ENCODE data around the gene CLCA1. TPM values are rescaled to one million over a fixed set of nuclear protein-coding genes. Genes with fewer than 3 reads are reported as not detected.

CLCA1 gene
- total RNA-seq, 1 experiment from 2014 or later, result 0.12 TPM

DNA sequence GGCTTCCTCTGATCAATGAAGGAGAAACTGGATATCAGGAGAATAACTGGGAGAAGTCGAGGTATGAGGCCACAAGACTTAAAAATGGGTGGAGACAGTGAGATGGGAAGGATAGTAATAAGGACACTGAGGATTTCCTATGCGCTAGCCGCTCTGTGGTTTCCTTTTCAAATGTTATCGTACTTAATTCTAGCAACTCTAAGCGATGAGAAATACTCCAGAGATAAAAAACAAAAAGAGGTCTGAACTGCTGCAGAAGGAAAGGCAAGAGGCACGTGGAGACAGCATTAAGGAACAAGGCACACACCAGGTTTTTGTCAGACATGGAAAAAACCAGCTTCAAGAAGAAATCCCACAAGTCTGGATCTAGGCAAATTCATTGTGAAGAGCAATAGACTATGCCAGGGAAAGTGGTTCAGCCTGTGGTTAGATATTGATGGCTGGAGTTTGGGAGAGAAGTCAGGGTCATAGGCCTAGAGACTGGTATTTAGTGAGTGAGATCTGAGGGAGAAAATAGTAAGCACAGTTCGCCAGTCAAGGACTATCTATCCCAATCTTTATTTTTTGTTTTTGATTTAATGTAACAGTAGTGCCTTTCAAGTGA is 39.5 kb upstream of the CLCA1 start:
- RAD21 ChIA-PET (ENCODE audit: low non-redundant PET in 1 of 2, low total read pairs in 2 of 2, uncharacterized antibody in 2 of 2, unreplicated experiment in 2 of 2), result no interaction called here
- no peaks in the 10 kb centered on the region for H3K9me2 ChIP-seq (ENCODE audit: insufficient read depth)
- DNase-seq (ENCODE audit: low read depth, low spot score) (no peak), ATAC-seq (no peak)
- no peaks in the 10 kb centered on the region for H3K36me3 ChIP-seq (ENCODE audit: control insufficient read depth in 1 of 2, insufficient read depth in 2 of 2, low read length in 2 of 2)
- H3K4me1 ChIP-seq (ENCODE audit: control insufficient read depth in 1 of 2, insufficient read depth in 2 of 2, low read length in 2 of 2), result no peaks in the 10 kb centered on the region
- H3K4me2 ChIP-seq (ENCODE audit: low read length), result no peak overlapping the region
- no TSS peak for BruUV-seq (replicated peaks)
- no peaks in the 10 kb centered on the region for H3K27me3 ChIP-seq (ENCODE audit: insufficient read depth, low read length)
- H3K4me3 ChIP-seq (replicated peaks in 1 of 2; ENCODE audit: low read depth in 1 of 2, low read length in 2 of 2), result no peak overlapping the region
- POLR2A ChIA-PET, result no interaction called here
- TF ChIP-seq SP1 (IDR thresholded peaks at IDR 0.05; ENCODE audit: low read depth), result no peak
- CTCF ChIA-PET, result no interaction called here
- no peaks in the 10 kb centered on the region for H3K79me2 ChIP-seq (ENCODE audit: insufficient read depth, low read length)
- intact Hi-C loops (cut with micrococcal nuclease), result no loop called here
- no peak overlapping the region for H3K27ac ChIP-seq (ENCODE audit: low read depth, low read length)
- no peak overlapping the region for H2AFZ ChIP-seq (ENCODE audit: low read depth, low read length, poor library complexity, severe bottlenecking)
- no peaks in the 10 kb centered on the region for H3K9me3 ChIP-seq (ENCODE audit: control insufficient read depth in 1 of 2, insufficient read depth in 1 of 2, low read depth in 1 of 2, low read length in 2 of 2)
- no peak overlapping the region for H3K9ac ChIP-seq (ENCODE audit: low read length)
- no peaks in the 10 kb centered on the region for H4K20me1 ChIP-seq (ENCODE audit: insufficient read depth)

GRCh38 chr1:86429835-86430234 is 38.9 kb upstream of the CLCA1 start:
- Histone ChIP-seq H3K9me3 (ENCODE audit: control insufficient read depth in 1 of 2, insufficient read depth in 1 of 2, low read depth in 1 of 2, low read length in 2 of 2) (no peaks in the 10 kb centered on the region), H3K79me2 (ENCODE audit: insufficient read depth, low read length) (no peaks in the 10 kb centered on the region), H3K27me3 (ENCODE audit: insufficient read depth, low read length) (no peaks in the 10 kb centered on the region), H3K4me1 (ENCODE audit: control insufficient read depth in 1 of 2, insufficient read depth in 2 of 2, low read length in 2 of 2) (no peaks in the 10 kb centered on the region), H3K4me2 (ENCODE audit: low read length) (no peak overlapping the region), H3K36me3 (ENCODE audit: control insufficient read depth in 1 of 2, insufficient read depth in 2 of 2, low read length in 2 of 2) (no peaks in the 10 kb centered on the region), H3K9ac (ENCODE audit: low read length) (no peak overlapping the region), H4K20me1 (ENCODE audit: insufficient read depth) (no peaks in the 10 kb centered on the region), H3K27ac (ENCODE audit: low read depth, low read length) (no peak overlapping the region), H3K9me2 (ENCODE audit: insufficient read depth) (no peaks in the 10 kb centered on the region), H2AFZ (ENCODE audit: low read depth, low read length, poor library complexity, severe bottlenecking) (no peak overlapping the region), H3K4me3 (replicated peaks in 1 of 2; ENCODE audit: low read depth in 1 of 2, low read length in 2 of 2) (no peak overlapping the region)
- intact Hi-C loops (cut with micrococcal nuclease), result no loop called here
- TF ChIP-seq TCF7L2 (IDR thresholded peaks at IDR 0.05; ENCODE audit: borderline replicate concordance, extremely low read depth, insufficient read depth, insufficient read length) (no peak), CEBPB (IDR thresholded peaks at IDR 0.05; ENCODE audit: low read depth) (peak; percentile 40; the same call in 1 of the 2 replicates)
- ChIA-PET CTCF (no interaction called here), POLR2A (no interaction called here), RAD21 (ENCODE audit: low non-redundant PET in 1 of 2, low total read pairs in 2 of 2, uncharacterized antibody in 2 of 2, unreplicated experiment in 2 of 2) (no interaction called here)
- BruUV-seq (replicated peaks), result no TSS peak
- ATAC-seq (no peak), DNase-seq (ENCODE audit: low read depth, low spot score) (no peak)

DNA sequence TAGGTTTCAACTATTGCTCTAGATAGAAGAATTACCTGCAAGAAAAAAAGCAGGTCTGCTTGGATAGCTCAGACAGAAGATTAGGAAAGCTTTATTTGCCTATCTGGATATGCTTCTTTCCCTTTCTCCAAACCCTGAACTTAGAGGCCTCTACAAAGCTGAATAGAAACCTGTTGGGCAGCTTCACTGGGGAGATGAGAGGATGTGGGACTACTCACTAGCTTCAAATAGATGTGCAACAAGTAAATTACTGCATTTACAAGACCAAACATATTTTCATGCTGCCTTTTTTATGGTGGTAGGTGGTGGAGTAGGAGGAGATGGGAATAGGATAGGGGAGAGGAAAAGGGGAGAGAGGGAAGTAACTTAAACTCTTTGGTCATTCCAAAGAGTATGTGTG is 38.4 kb upstream of the CLCA1 start:
- no peaks in the 10 kb centered on the region for H3K9me3 ChIP-seq (ENCODE audit: control insufficient read depth in 1 of 2, insufficient read depth in 1 of 2, low read depth in 1 of 2, low read length in 2 of 2)
- ChIA-PET CTCF (no interaction called here), POLR2A (no interaction called here), RAD21 (ENCODE audit: low non-redundant PET in 1 of 2, low total read pairs in 2 of 2, uncharacterized antibody in 2 of 2, unreplicated experiment in 2 of 2) (no interaction called here)
- H4K20me1 ChIP-seq (ENCODE audit: insufficient read depth), result no peaks in the 10 kb centered on the region
- no peak for DNase-seq (ENCODE audit: low read depth, low spot score)
- ATAC-seq, result no peak
- intact Hi-C loops (cut with micrococcal nuclease), result no loop called here
- no peaks in the 10 kb centered on the region for H3K27me3 ChIP-seq (ENCODE audit: insufficient read depth, low read length)
- TF ChIP-seq TCF7L2 (IDR thresholded peaks at IDR 0.05; ENCODE audit: borderline replicate concordance, extremely low read depth, insufficient read depth, insufficient read length) (no peak), EZH2phosphoT487 (IDR thresholded peaks at IDR 0.05; ENCODE audit: borderline replicate concordance) (no peak), CEBPB (IDR thresholded peaks at IDR 0.05; ENCODE audit: low read depth) (no peak), JUND (IDR thresholded peaks at IDR 0.05) (no peak), EGR1 (IDR thresholded peaks at IDR 0.05; ENCODE audit: low read depth) (no peak)
- H3K9me2 ChIP-seq (ENCODE audit: insufficient read depth), result no peaks in the 10 kb centered on the region
- H3K4me2 ChIP-seq (ENCODE audit: low read length), result no peak overlapping the region
- H3K9ac ChIP-seq (ENCODE audit: low read length), result no peak overlapping the region
- H3K4me3 ChIP-seq (replicated peaks in 1 of 2; ENCODE audit: low read depth in 1 of 2, low read length in 2 of 2), result no peak overlapping the region
- BruUV-seq (replicated peaks), result no TSS peak
- H3K4me1 ChIP-seq (ENCODE audit: control insufficient read depth in 1 of 2, insufficient read depth in 2 of 2, low read length in 2 of 2), result no peaks in the 10 kb centered on the region
- H2AFZ ChIP-seq (ENCODE audit: low read depth, low read length, poor library complexity, severe bottlenecking), result no peak overlapping the region
- no peaks in the 10 kb centered on the region for H3K79me2 ChIP-seq (ENCODE audit: insufficient read depth, low read length)
- H3K27ac ChIP-seq (ENCODE audit: low read depth, low read length), result no peak overlapping the region
- H3K36me3 ChIP-seq (ENCODE audit: control insufficient read depth in 1 of 2, insufficient read depth in 2 of 2, low read length in 2 of 2), result no peaks in the 10 kb centered on the region
